Erythroblast (primary cell): Measurements from ENCODE around the gene SLC25A25.

ENCODE experiments used
- DNase-seq, 2 experiments: peaks; one replicate each; lab custom pipeline; 2025; lab: John Stamatoyannopoulos, UW
- GATA1 ChIP-seq: IDR thresholded peaks from 2 replicates; pipeline ENCODE4 v1.6.1; 2011; ENCODE audit warnings: low read depth, mild to moderate bottlenecking, control low read depth, low read length, moderate library complexity
- POLR2A ChIP-seq: IDR thresholded peaks from 2 replicates; pipeline ENCODE4 v1.6.1; 2011; ENCODE audit warnings: mild to moderate bottlenecking, low read length

SLC25A25 gene

DNA sequence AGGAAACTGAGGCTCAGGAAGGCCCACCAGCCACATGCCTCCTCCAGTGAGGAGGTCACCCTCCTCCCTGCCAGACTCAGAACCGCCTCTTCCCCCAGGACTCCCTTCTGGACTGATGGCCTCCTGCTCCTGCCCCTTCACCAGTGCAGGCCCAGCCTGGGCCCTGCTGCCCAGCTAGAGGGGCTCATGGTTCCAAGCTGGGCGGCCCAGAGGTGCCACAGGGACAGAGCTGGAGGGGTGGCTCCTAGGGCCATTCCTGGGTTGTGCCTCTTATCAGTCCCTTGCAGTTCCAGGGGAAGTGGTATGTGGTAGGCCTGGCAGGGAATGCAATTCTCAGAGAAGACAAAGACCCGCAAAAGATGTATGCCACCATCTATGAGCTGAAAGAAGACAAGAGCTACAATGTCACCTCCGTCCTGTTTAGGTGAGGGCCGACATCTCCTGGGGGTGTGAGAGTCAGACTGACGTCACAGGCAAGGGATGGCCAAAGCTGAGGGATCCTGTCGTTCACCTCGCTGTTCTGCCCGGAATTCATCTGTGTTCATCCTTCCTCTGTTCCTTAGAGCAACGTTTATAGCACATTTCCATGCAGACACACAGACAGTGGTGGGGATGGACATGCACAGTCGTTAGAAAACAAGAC lies 82.0 kb downstream of the SLC25A25 start:
- DNase-seq, result peak; percentile 38 to 43

DNA sequence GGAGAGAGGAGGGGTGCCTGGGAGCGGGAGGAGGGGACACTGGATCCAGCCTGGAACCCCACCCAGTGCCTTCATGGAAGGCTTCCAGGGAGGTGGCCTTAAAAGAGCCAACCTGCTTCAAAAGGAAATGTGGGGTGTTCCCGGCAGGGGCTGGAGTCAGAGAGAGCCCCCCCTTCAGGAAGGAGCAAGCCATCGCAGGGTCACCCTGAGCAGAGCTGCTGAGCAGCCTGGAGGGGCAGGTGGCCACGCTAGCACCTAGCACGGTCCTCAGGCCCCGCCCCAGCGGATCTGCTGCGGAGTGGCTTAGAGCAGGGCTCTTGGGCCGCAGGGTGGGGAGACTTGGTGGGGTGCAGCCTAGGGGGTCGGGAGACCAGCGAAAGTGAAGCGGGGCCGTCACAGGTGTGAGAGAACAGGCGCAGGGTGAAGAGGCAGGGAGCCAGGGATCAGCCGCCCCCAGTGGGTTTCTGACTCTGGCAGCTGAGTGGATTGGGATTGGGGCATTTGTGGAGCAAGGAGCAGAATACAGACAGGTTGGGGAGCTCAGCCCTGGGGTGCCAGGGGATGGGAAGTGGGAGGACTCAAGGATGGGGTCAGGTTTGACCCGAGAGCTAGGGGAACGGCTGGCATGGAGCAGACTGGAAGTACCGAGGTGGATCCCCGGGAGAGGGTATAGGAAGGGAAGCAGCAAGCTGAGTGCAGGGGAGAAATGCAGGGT lies 82.7 kb downstream of the SLC25A25 start:
- DNase-seq, result peak; percentile 51 to 56
- TF ChIP-seq GATA1, result no peak

More for the DNA sequence above, 82.0 kb downstream of the SLC25A25 start:
- TF ChIP-seq POLR2A (no peak), GATA1 (no peak)

DNA sequence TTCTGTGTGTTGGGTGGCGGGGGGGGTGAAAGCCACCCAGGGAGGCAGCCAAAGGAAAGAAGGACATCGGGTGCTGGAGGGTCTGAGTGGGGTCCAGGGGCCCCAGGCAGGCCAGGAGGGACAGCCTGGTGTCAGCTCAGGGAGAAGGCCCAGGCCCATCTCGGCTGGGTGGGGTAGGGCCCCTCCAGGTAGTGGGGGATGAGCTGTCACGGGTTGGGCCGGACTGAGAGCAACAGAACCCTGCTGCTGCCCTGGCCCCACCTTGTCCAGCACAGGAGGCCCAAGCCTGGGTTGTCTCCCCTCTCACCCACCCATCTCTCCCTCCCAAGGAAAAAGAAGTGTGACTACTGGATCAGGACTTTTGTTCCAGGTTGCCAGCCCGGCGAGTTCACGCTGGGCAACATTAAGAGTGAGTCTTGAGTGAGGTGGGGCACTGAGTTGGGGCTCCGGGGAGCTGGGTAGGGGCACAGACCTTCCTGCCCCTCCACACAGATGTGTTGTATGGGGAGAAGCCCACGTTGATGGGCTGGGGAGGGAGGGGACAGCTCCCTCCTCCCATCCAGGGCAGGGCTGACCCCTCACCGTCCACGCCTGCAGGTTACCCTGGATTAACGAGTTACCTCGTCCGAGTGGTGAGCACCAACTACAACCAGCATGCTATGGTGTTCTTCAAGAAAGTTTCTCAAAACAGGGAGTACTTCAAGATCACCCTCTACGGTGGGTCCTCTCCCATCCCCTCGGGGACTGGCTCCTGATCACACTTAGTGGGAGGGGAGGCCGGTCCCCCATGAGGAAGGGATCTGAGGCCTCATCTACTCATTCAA lies 83.5 kb downstream of the SLC25A25 start:
- DNase-seq, result no peak
- TF ChIP-seq POLR2A (no peak), GATA1 (no peak)

DNA sequence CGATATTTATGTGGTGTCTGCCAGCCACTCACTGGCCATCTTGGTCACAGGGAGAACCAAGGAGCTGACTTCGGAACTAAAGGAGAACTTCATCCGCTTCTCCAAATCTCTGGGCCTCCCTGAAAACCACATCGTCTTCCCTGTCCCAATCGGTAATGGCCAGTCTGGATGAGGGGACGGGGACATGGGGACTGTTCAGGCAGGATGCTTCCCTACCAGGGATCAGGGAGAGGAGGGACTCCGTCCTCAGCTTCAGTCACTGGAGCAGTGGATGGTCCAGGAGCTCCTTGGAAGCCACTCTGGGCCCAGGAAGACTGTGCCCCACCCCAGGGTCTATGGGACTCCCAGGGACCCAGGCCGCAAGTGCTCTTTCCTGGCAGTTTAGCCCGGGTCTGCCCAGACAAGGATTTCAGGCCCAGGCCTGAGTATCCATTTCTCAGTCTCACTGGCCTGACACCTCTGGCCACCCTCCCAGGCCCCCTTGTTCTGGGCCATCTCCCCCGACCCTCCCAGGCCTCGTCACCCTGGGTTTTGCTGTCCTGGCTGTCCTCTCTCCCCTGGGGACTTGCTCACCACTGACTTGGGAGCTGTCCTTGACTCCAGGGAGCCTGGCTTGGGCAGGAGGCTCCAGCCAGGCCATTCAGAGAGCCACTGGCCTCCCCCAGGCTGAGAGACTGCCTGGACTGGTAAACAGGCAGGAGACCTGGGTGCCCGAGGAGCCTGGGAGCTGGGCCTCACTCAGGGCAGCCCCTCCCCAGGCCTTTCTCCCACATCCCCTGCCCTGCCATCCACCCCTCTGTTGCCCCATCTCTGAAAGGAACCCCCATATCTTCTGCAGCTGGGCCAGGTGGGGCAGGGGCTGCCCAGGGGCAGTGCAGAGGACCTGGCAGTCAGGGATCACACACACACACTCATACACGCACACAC lies 84.4 kb downstream of the SLC25A25 start:
- no peak for DNase-seq
- TF ChIP-seq POLR2A (no peak), GATA1 (no peak)

DNA sequence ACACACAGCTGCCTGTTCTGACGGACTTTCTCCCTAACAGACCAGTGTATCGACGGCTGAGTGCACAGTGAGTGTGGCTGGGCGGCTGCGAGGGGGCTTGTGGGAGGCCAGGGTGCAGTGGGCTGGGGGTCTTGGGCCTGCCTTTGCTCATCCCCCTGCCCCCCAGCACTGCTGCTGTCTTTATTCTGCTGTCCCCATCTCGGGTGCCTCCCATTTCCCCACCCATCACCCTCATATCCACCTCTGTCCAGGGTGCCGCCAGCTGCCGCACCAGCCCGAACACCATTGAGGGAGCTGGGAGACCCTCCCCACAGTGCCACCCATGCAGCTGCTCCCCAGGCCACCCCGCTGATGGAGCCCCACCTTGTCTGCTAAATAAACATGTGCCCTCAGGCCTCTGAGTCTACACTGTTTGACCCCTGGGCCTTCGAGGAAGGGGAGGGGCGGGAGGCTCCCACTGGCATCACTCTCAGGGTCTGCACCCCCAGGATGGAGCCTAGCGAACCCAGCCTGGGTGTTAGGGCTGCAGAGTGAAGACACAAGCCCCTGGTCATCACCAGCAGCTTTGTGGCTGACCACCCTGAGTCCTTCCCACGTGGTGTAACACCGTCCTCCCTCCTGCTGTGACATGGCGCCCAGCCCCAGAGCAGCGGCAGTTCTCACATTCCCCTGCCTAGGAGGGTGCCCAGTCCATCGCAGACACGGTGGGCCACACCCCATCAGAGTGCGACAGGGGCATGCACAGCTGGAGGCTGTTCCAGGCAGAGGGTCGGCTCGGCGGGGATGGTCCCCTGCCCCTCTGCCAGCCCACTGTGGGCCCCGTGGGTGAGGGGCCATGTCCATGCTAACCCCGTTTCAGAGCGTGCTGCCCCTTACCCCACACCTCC lies 85.3 kb downstream of the SLC25A25 start:
- no peak for DNase-seq
- TF ChIP-seq GATA1 (no peak), POLR2A (no peak)

DNA sequence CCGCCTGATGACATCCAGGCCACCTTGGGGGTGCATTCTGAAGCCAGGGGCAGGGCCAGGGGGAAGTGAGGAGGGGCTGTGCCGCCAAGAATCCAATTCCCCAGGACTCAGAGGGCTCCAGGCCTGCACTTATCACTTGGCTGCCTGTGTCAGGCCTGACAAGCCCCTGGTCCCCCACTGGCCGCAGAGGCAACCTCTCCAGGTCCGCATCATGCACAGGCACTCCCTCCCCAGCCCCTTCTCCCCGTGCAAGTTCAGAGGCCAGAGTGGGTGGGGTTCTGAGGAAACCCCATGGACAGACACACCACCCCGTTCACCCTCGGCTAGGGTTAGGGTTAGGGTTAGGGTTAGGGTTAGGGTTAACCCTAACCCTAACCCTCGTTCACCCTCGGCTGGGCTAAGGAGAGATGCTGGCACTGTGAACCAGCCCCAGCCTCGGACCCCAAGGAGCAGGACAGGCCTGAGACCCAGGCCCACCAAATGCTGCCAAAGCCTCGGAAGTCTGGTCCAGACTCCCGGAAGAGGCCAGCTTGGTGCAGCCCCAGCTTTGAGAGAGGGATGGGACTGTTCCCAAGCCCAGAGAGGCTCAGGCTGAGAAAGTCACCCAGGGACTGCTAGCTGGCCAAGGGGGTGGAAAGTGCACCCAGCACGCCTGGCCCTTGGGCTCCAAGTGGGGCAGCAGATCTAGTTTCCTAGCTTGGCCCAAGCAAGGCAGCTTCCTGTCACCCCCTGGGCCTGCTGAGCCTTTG lies 86.1 kb downstream of the SLC25A25 start:
- TF ChIP-seq POLR2A, result no peak
- no peak for TF ChIP-seq GATA1
- no peak for DNase-seq

DNA sequence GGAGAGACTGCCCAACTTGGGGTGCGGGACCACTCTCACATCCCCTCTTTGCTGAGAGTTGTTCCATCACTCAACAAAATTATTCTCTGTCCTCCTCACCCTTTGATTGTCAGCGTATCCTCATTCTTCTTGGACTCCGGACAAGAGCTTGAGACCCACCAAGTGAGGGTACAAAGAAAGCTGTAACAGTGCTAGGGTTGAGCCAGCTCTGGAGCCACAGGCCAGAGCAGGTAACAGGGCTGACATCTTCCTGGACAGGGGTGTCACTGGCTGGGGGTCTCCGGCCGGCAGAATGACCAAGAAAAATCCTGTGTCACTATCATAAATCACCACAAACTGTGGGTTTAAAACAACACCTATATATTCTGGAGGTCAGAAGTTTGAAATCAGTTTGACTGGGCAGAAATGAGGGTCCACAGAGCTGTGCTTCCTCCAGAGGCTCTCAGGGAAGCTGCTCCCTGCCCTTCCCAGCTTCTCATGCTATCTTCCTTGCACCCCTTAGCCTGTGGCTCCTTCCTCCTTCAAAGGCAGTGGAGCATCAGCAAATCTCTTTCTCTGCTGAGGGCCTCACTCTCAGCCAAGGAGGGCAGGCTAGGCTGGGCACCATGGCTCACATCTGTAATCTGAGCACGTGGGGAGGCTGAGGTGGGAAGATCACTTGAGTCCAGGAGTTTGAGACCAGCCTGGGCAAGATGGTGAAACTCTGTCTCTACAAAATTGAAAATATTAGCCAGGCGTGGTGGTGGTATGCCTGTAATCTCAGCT lies 87.9 kb downstream of the SLC25A25 start:
- no peak for DNase-seq
- TF ChIP-seq GATA1 (no peak), POLR2A (no peak)
